COLO668 (cell line): Measurements from ENCODE around the gene SORL1.
"Not testable (repeated sequence)": the region's sequence is repeated elsewhere in the genome, so short reads cannot be mapped to it uniquely, and the experiment has no call there.

Experiments used
- DNase-seq: peaks from one replicate; lab custom pipeline; 2025; ENCODE audit not compliant: unreplicated experiment; lab: John Stamatoyannopoulos, UW

Gene SORL1

DNA sequence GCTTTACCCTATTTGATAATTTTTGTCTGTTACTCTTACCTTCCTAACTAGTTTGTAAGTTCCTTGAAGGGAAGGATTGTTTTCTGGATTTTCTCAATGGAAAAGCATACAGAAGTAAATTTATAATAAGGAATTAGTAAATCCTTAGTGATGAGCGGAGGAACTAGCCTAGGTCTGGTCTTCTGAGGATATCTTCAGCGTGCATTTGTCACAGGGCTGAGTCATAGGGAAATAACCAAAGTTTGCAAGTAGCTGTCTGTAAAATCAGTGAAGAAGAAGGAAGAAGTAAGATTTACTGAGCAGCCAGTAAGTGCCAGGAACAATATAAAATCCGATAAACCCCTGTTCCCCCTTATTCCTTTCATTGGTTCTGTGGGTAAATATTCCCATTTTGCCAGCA is 163.4 kb downstream of the SORL1 start:
- no peak for DNase-seq

DNA sequence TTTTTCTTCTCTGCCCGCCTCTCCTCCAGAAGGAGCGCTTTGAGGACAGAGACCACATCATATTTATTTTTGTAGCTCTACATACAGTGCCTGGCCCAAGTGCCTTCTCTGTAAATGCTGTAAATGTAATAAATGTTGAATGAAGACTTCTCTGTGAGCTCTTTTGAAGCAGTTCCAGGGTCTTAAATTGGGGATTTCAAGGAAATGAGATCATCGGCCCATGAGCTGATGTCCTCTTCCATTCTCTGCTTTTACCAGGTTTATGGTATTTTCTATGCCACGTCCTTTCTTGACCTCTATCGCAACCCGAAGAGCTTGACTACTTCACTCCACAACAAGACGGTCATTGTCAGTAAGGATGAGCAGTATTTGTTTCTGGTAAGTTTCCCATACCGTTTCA is 166.4 kb downstream of the SORL1 start:
- DNase-seq: no peak

DNA sequence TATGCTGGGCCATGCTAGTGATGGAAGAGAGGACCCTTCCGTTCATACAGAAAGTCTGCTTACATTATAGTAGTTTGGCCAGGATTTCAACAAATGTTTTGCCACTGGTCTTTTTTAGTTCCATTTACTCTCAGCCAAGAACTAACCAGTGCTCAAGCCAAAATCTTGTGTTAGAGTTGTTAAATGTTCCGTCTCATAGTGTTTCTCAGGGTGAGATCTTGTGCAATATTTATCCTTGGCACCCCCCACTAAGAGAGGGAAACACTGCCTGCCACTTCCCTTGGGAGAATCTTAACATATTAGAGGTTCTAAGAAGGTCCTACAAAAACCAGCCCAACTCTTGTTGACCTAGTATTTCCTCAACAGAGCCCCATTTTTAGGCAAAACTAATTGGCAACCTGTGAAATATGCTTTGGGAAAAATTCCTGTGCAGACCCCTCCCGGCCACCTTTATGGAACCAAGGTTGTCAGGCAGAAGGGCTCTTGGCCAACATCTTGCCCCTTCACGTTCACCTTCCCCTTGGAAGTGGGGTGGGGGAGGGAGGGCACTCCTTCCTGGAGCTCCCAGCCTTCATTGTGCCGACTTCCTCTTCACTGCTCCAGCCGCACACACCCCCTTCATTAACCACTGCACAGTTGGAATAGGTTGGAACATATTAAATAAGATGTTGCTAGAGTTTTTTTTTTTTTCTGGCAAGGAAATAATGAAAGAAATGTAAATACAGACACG is 173.8 kb downstream of the SORL1 start:
- no peak for DNase-seq

DNA sequence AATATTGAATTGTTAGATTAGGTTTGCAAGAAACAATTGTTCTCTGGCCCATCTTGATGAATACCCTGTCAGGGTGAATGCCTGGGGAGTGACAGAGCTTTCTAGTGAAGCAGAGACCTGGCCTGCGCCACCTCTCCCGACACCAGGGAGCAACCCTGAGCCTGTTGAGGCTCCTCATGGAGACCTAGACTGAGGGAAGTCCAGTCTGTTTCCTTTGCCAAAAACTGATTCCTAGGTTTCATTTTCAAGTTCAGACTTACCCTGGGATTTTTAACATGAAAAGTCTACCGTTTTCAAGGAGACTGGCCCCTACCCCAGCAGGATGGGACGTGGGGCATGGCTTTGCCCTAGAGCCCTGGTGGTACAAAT is 174.4 kb downstream of the SORL1 start:
- no peak for DNase-seq

DNA sequence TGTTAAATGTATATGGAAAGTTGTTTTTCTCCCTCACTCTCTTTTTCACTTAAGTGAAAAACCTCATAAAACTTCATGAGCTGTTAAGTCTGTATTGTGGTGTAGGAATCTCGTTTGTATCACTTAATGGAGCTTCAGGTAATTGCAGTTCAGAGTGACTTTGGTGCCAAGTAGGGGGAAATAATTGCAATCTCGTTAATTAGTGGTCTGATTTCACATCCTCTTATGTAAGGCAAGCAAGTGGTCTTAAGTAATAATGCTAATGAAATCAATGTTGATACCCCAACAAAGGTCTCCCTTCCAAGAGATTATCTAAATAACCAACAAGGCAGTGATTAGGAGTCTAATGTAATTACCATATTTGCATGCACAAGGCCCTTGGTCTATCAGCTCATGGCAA is 174.9 kb downstream of the SORL1 start:
- DNase-seq: no peak

DNA sequence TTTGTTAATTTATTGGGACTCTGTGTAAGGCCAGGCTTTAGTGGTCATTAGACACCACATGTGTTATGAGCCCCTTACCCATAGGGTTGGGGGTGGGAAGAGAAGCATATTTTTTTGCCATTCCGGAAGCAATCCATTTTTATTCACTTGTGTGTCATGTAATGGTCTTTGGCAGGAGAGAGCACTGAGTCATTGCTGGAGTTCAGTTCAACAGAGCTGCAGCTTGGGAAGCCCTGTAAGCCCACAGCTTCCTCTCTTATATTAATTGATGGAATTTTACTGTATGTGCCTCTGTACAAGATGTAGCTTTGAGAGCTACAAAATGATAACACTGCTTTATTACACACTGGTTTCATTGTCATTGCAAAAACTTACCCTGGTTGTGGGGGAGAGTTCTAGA is 177.9 kb downstream of the SORL1 start:
- no peak for DNase-seq

DNA sequence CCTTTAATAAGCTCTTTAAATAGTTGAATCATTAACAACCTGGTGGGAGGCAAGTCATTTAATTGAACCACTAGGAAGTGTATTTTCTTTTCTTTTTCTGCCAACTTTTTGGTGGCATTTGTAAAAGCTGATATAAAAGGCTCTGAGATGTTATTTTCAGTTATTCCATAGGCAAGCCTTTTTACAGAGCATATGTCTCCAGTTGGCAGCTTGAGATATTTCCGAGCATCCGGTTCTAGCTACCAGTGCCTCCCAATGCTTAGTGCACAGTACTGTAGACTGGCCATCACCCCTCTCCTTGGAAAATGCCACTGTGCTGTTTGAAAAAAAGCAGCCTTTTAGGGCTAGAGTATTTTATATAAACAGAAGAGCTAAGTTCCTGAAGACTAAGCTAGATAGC is 179.3 kb downstream of the SORL1 start:
- no peak for DNase-seq

DNA sequence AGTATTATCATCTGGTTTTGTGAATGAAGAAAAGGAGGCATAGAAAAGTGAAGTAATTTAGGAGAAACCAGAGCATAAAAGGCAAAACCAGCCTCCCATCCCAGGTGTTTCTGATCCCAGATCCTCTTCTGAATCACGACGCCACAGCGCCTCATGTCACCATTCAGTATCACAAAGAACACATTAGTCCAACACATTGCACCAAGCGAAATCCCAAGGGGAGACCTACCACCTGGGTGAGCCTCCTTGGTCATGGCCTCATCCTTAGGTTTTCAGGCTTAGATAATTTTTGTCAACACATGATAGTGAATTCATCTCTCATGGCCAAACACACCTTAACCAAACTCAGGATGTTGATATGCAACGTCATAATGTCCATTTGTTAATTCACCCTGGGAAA is 182.2 kb downstream of the SORL1 start:
- no peak for DNase-seq

DNA sequence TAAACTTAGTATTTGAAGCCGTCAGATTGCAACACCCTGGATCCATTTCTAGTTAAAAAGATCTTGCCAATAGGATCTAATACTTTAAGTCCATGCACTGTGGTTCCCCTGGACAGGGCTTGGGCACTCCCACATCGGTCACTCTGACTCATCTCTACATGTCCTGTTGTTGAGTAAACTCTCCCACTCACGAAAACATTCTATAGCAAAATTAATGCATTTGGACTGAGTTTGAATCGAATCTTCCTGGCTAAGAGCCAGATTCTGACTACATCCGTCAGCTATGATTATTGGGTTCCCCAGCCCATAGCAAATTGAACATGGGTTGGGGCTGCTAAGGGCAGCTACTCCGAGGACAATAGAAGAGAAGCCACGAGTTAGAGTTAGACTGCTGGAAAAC is 182.8 kb downstream of the SORL1 start:
- DNase-seq: no peak

DNA sequence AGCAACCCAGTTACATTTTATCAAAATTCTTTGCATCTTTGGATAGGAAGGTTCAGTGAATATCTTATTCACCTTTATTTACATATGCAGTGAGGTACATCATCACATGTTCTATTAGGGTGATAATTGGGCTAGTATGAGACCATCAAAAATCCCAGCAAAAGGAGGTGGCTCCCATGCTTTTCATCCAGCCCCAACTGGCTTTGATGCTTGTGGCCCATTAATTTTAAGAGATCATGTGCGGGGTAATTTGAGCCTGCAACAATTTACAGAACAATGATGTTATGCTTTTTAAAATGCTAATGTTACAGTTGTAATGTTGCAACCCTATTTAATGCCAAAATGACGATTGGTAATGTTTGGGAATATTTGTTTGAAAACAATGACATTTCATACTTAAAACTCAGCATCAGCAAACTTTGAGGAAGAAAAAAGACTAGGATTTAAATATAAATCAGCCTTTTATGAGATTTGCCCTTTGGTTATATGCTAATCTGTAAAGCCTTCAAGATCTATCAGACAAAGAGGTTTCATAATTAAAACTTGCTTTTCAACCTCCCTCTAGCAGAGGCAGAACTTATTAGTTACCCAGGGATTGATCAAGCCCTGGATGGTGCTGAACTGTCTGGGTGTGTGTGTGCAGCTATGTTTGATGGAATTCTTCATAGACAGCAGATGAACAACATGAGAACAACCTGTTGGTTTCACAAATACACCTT is 184.1 kb downstream of the SORL1 start:
- no peak for DNase-seq

DNA sequence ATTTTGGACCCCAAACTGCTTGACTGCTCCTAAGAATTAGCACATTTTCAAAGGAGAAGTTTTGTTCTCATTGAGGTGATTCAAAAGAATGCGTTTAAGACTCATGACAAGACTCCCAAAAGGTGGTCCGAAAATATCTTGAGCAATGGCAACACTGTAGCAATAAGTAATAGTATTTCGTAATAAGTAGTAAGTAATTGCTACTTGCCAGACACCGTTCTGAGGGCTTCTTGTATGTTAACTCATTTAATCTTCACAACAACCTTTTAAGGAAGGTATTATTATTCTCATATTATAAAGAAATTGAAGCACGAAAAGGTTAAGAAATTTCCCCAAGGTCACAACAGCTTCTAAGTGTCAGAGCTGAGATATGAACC is 184.7 kb downstream of the SORL1 start:
- no peak for DNase-seq

DNA sequence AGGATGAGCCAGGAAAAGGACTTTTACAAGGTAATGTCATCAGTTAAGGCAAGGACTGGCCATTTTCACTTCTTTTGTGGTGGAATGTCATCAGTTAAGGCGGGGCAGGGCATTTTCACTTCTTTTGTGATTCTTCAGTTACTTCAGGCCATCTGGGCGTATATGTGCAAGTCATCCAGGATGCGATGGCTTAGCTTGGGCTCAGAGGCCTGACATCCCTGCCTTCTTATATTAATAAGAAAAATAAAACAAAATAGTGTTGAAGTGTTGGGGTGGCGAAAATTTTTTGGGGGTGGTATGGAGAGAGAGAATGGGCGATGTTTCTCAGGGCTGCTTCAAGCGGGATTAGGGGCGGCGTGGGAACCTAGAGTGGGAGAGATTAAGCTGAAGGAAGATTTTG is 185.5 kb downstream of the SORL1 start:
- not testable (repeated sequence) for DNase-seq

DNA sequence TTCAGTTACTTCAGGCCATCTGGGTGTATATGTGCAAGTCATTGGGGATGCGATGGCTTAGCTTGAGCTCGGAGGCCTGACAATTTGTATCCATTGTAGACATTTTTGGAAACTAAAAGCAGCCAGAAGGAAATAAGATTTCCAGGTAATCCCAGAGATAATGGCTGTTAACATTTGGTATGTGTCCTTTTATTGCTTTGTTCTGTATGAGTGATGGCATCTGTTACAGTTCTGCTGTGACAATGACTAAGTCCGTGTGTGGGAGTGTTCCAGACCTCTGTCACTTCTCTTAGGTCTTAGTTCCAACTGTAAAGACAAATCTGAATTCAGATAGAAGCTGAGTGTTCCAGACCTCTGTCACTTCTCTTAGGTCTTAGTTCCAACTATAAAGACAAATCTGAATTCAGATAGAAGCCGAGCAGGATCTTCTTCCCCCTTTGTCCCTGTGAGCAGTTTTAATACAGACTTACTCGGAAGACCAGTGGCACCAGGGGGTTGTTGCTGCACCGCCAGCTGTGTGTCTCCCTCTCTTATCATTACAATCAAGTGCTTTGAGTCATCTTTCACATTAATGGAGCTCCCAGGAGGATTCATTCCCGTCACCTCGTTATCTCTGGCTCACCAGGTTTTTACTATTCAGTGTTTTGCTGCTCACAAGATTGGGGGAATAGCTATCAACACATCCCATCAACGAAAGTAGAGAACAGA is 191.5 kb downstream of the SORL1 start:
- no peak for DNase-seq

DNA sequence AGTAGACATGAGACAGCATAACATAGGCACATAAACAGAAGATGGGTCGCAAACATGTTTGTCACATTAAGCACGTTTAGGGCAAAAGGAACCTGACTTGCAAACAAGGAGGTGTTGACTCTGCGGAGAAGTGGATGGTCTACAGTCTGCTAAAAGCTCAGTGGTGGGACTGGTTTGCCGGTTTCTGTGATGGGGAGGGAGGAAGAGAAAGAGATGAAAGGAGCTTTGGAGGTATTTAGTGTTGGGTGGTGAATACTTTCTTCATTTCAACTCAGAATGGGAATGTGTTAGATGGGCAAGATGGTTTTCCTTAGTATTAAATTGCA is 192.0 kb downstream of the SORL1 start:
- DNase-seq: no peak

DNA sequence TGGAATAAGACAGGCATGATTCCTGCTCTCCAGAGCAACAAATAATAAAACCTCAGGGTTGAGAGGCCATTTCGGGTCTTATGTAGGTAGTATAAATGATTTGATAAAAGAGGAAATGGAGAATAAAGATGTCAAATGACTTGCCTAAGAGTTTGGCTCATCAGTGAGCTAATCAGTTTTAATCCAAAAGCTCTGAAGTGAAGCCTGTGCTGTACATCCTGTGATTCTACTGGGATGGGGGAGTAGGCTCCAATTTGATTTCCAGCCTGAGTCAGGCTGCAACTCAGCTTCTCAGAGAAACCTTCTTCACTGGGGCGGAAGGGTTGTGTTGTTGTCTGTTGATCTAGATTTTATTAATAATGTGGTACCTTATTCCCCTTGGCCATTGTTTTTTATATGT is 192.9 kb downstream of the SORL1 start:
- no peak for DNase-seq

DNA sequence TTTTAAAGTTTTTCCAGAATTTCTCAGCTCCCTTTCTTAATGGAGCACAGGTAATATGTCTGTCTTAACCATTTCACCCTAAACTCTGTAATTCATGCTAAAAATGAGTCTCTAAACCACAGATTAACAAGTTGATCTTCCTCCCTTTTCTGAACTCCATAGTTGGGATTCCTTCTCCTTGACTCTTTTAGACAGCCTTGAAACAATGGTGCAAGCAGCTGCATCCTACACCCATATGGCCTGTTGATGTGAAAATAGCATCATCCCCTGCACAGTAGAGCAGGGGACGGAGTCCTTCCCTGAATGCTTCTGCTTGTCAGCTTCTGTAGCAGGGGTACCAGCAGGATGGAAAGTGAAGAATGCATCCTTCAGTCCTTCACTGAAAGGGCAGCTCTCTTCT is 193.5 kb downstream of the SORL1 start:
- no peak for DNase-seq

DNA sequence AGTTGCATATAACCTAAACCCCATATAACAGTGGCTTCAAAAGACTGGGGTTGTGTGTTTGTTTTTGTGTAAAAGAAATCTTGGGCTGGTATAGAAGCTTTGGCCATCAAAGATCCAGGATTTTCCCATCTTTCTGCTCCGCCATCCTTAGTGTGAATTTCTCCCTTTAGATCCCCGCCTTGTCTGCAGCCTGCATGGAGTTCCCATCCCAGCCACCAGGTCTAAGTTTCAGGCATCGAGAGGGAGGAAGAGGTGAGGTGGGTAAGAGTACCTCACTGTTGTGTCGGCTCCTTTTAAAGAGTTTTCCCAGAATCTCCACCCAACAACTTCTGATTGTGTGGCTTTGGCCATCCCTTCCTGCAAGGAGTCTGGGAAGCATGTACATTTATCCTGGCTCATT is 196.2 kb downstream of the SORL1 start:
- no peak for DNase-seq

DNA sequence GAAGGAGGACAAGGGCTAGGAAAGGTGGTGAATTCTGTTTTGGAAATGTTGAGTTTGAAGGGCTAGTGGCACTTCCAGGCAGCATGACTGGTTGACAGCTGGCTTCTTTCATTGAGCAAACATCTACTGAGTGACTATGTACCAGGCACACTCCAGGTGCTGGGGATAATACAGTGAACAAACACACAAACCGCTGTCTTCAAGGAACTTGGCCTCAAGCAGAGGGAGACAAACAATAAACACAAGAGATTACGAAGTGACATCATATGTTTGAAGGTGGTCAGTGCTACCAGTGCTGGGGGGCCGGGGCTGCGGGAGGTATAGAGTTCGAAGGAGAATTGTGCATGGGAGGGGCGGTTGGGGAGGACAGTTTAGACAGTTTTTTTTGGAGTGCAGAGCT is 197.7 kb downstream of the SORL1 start:
- DNase-seq: peak; percentile 17

DNA sequence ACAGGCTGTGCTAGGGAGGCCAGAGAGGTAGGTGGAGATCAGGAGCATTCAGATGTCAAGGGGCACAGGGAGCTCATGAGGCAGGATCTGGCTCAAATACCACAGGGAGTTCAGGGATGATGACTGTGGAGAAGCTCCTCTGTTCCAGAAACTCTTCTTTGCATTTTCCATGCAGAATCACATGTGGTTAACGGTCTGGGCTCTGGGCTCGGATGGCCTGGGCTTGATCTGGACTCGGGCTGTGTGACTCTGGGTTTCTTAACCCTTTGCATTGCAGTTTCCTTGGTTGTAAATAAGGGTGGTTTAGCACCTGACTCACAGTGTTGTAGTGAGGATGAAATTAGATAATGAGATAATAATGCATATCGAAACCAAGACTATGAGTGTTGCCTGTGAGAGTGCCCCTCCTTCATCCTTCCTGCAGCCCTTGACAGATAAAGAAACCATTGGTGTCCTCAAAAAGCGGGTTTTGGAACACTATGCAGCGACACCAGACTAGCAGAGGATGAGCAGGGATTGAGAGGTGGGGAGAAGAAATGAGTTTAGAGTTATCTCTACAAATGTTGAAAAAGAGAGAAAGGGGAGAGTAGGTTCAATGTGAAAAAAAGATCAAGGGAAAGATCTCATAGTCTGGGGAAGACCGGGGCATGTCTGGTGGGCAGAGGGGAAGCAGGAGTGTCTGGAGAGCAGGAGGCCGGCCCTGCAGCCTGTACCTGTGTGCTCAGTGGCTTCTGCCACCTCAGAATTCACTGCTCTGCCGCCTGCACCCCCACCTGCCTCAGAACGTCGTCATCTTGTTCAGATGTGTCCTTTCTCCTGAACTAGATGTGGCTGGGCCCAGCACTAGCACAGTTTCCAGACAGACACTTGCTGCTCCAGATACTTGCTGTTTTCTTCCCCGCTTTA is 198.5 kb downstream of the SORL1 start:
- no peak for DNase-seq

DNA sequence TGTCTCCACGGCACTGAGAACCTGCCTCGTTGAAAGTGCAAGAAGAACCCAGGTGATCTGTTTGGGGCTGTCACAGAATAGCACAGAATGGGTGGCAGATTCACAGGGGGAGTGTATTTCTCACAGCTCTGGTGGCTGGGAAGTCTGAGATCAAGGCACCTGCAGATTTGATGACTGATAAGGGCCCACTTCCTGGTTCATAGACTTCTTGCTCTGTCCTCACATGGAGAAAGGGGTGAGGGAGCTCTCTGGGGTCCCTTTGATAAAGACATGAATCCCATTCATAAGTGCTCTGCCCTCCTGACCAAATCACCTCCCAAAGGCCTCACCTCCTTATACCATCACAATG is 199.1 kb downstream of the SORL1 start:
- no peak for DNase-seq

DNA sequence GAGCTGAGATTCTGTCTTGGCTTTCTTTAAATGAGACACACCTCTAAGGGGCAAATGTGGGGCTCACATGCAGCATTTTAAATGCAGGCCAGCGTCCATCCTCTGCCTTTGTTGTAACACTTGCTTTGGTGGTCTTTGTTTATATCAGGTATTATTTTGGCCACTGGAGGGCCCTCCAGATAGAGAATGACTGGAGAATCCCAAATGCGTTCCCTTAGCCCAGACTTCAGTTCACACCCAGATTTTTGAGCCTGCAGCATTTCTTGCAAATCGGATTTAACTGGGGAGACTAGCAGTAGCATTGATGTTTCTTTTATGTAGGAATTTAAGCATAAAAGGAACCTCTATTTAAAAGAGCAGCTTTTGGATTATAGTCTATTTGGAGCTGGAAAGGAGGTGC is 200.9 kb downstream of the SORL1 start:
- no peak for DNase-seq
